HepG2 (cell line): Measurements from ENCODE around the gene TMEM127. TPM values are rescaled to one million over a fixed set of nuclear protein-coding genes. Genes with fewer than 3 reads are reported as not detected.

ENCODE experiments used
- CAMTA2 ChIP-seq: sonication (generic); formaldehyde crosslinking; IDR thresholded peaks from 2 replicates; pipeline ENCODE4 v1.4.0; 2020; ENCODE audit warnings: mild to moderate bottlenecking, missing genetic modification reagents, borderline replicate concordance
- FOXK1 ChIP-seq: sonication (generic); formaldehyde crosslinking; IDR thresholded peaks from 2 replicates; pipeline ENCODE4 v1.4.0; 2020; ENCODE audit warnings: low read depth, missing genetic modification reagents, borderline replicate concordance
- KMT2B ChIP-seq: IDR thresholded peaks from 2 replicates; pipeline ENCODE4 v1.6.1; 2016; ENCODE audit warnings: missing genetic modification reagents, missing compliant biosample characterization
- MIER3 ChIP-seq: IDR thresholded peaks from 2 replicates; pipeline ENCODE4 v1.6.1; 2016; ENCODE audit warnings: missing compliant biosample characterization, borderline replicate concordance
- PCBP1 ChIP-seq: fragments of 200-400 bp; formaldehyde crosslinking; IDR thresholded peaks from 2 replicates; pipeline ENCODE4 v1.6.1; 2017; ENCODE audit warnings: mild to moderate bottlenecking, low read depth, low read length, borderline replicate concordance
- SMARCC2 ChIP-seq: fragments of 450-650 bp; IDR thresholded peaks from 2 replicates; pipeline ENCODE4 v1.6.1; 2017; ENCODE audit warnings: antibody characterized with exemption, mild to moderate bottlenecking
- TEAD3 ChIP-seq: optimal IDR thresholded peaks from 2 replicates; pipeline ENCODE3; 2016; ENCODE audit warnings: borderline replicate concordance
- ZFYVE20 ChIP-seq: sonication (generic); formaldehyde crosslinking; IDR thresholded peaks from 2 replicates; pipeline ENCODE4 v1.8.0; 2023; ENCODE audit warnings: low read depth, mild to moderate bottlenecking, moderate library complexity, missing genetic modification reagents, borderline replicate concordance
- ZNF672 ChIP-seq: sonication (generic); formaldehyde crosslinking; IDR thresholded peaks from 2 replicates; pipeline ENCODE4 v1.8.1; 2022; ENCODE audit warnings: missing genetic modification reagents
- polyA plus RNA-seq, 8 experiments: library from polyadenylated mRNA; depleted of rRNA in 3 of 8; stranded (reverse) in 7 of 8; unstranded in 1 of 8; fragments of >200 nt; fragmentation: Illumina TruSeq in 4 of 8; extraction: Trizol in 4 of 8; gene quantifications; 2 replicates each; pipeline versions ENCODE4 v1.2.1 to v1.2.3, GENCODE V29; 2011 to 2016; ENCODE audit warnings: low read depth in 4 of 8, missing spikeins in 1 of 8, mixed read lengths in 1 of 8; ENCODE audit not compliant: insufficient read depth in 1 of 8
- total RNA-seq, 5 experiments: library from RNA; depleted of rRNA; stranded (reverse); fragments of >200 nt; fragmentation: Illumina TruSeq; extraction: Trizol; gene quantifications; 2 replicates each; pipeline ENCODE4 v1.2.3, GENCODE V29; 2016; ENCODE audit warnings: low read depth in 1 of 5
- TF ChIP-seq, protein P1 (sequence below): IDR thresholded peaks from 2 replicates; pipeline ENCODE4 v1.6.1; 2016; ENCODE audit warnings: mild to moderate bottlenecking, missing biosample characterization, missing genetic modification reagents
- TF ChIP-seq, protein P2 (sequence below): IDR thresholded peaks from 2 replicates; pipeline ENCODE4 v1.6.1; 2016; ENCODE audit warnings: missing biosample characterization, missing genetic modification reagents, low read depth
- TF ChIP-seq, protein P3 (sequence below): sonication (generic); formaldehyde crosslinking; IDR thresholded peaks from 2 replicates; pipeline ENCODE4 v1.4.0; 2020; ENCODE audit warnings: missing genetic modification reagents, borderline replicate concordance
- TF ChIP-seq, protein P4 (sequence below): sonication (generic); formaldehyde crosslinking; IDR thresholded peaks from 2 replicates; pipeline ENCODE4 v1.4.0; 2020; ENCODE audit warnings: missing genetic modification reagents
- TF ChIP-seq, protein P5 (sequence below): sonication (generic); formaldehyde crosslinking; IDR thresholded peaks from 2 replicates; pipeline ENCODE4 v1.8.1; 2023; ENCODE audit warnings: mild to moderate bottlenecking, missing genetic modification reagents
- TF ChIP-seq, protein P6 (sequence below): sonication (generic); formaldehyde crosslinking; IDR thresholded peaks from 2 replicates; pipeline ENCODE4 v1.4.0; 2020; ENCODE audit warnings: mild to moderate bottlenecking, missing genetic modification reagents
- TF ChIP-seq, protein P7 (sequence below): sonication (generic); formaldehyde crosslinking; IDR thresholded peaks from 2 replicates; pipeline ENCODE4 v1.4.0; 2020; ENCODE audit warnings: missing genetic modification reagents, borderline replicate concordance

Gene TMEM127
- total and polyA plus RNA-seq, 2 of the 13 experiments (the other 11 are each of a cell fraction or from before 2014, with no cell fraction given) = 21.5 to 33.9 TPM

DNA sequence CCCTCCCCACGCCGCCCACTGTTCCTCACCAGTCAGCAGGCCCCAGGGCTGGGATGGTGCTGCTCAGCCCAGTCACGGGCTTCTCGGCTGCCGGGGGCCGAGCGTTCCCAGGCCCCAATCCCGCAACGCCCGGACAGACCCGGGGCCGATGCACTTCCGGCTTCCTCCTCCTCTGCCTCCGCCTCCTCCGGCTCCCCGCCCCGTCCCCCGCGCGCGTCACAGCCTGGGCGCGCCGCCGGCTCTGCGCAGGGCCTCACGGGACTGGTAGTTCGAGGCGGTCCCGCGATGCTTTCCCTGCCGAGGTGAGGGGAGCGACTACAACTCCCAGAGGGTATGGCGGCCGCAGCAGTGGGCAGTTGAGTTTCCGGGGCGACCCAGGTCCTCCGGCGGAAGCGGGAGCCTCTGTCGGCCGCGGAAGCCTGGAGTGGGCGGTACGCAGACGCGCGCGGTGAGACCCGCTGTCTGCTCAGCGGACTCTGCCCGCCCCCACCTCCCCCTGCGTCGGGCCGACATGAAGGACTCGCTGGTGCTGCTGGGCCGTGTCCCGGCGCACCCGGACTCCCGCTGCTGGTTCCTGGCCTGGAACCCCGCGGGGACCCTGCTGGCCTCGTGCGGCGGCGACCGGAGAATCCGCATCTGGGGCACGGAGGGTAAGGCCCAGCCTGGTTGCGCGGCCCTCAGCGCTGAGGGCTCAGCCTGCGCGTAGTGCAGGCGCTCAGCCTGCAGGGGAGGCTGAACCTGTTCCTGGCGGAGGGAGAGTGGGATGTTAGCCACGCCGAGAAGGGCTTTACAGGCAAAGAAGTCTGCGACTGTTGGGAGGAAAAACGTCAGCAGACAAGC is at the start of gene TMEM127, which contains the start of gene CIAO1 (continued):
- TF ChIP-seq, protein P1, sequence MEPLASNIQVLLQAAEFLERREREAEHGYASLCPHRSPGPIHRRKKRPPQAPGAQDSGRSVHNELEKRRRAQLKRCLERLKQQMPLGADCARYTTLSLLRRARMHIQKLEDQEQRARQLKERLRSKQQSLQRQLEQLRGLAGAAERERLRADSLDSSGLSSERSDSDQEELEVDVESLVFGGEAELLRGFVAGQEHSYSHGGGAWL (CRISPR knock-in tag) = peak; percentile 90
- TF ChIP-seq, protein P2, sequence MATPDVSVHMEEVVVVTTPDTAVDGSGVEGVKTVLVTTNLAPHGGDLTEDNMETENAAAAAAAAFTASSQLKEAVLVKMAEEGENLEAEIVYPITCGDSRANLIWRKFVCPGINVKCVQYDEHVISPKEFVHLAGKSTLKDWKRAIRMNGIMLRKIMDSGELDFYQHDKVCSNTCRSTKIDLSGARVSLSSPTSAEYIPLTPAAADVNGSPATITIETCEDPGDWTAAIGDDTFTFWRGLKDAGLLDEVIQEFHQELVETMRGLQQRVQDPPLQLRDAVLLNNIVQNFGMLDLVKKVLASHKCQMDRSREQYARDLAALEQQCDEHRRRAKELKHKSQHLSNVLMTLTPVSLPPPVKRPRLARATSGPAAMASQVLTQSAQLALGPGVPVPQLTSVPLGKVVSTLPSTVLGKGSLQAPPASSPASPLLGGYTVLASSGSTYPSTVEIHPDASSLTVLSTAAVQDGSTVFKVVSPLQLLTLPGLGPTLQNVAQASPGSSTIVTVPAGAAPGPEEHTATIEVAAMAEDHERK (CRISPR knock-in tag) = peak; percentile 79
- peak; percentile 73 for TF ChIP-seq TEAD3 (CRISPR knock-in tag)
- no peak; the same call in none of the 2 replicates for TF ChIP-seq CAMTA2
- TF ChIP-seq SMARCC2 = no peak
- peak; percentile 96 for TF ChIP-seq KMT2B (CRISPR knock-in tag)
- TF ChIP-seq, protein P3, sequence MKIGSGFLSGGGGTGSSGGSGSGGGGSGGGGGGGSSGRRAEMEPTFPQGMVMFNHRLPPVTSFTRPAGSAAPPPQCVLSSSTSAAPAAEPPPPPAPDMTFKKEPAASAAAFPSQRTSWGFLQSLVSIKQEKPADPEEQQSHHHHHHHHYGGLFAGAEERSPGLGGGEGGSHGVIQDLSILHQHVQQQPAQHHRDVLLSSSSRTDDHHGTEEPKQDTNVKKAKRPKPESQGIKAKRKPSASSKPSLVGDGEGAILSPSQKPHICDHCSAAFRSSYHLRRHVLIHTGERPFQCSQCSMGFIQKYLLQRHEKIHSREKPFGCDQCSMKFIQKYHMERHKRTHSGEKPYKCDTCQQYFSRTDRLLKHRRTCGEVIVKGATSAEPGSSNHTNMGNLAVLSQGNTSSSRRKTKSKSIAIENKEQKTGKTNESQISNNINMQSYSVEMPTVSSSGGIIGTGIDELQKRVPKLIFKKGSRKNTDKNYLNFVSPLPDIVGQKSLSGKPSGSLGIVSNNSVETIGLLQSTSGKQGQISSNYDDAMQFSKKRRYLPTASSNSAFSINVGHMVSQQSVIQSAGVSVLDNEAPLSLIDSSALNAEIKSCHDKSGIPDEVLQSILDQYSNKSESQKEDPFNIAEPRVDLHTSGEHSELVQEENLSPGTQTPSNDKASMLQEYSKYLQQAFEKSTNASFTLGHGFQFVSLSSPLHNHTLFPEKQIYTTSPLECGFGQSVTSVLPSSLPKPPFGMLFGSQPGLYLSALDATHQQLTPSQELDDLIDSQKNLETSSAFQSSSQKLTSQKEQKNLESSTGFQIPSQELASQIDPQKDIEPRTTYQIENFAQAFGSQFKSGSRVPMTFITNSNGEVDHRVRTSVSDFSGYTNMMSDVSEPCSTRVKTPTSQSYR (CRISPR knock-in tag) = 0 out of 2 replicates have a peak, but pooled peaks have one; percentile 50
- TF ChIP-seq FOXK1 = peak; percentile 92
- TF ChIP-seq MIER3 = peak; percentile 98
- TF ChIP-seq ZNF672 (CRISPR knock-in tag) = no peak
- TF ChIP-seq, protein P4, sequence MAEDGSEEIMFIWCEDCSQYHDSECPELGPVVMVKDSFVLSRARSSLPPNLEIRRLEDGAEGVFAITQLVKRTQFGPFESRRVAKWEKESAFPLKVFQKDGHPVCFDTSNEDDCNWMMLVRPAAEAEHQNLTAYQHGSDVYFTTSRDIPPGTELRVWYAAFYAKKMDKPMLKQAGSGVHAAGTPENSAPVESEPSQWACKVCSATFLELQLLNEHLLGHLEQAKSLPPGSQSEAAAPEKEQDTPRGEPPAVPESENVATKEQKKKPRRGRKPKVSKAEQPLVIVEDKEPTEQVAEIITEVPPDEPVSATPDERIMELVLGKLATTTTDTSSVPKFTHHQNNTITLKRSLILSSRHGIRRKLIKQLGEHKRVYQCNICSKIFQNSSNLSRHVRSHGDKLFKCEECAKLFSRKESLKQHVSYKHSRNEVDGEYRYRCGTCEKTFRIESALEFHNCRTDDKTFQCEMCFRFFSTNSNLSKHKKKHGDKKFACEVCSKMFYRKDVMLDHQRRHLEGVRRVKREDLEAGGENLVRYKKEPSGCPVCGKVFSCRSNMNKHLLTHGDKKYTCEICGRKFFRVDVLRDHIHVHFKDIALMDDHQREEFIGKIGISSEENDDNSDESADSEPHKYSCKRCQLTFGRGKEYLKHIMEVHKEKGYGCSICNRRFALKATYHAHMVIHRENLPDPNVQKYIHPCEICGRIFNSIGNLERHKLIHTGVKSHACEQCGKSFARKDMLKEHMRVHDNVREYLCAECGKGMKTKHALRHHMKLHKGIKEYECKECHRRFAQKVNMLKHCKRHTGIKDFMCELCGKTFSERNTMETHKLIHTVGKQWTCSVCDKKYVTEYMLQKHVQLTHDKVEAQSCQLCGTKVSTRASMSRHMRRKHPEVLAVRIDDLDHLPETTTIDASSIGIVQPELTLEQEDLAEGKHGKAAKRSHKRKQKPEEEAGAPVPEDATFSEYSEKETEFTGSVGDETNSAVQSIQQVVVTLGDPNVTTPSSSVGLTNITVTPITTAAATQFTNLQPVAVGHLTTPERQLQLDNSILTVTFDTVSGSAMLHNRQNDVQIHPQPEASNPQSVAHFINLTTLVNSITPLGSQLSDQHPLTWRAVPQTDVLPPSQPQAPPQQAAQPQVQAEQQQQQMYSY (CRISPR knock-in tag) = peak; percentile 89
- TF ChIP-seq, protein P5, sequence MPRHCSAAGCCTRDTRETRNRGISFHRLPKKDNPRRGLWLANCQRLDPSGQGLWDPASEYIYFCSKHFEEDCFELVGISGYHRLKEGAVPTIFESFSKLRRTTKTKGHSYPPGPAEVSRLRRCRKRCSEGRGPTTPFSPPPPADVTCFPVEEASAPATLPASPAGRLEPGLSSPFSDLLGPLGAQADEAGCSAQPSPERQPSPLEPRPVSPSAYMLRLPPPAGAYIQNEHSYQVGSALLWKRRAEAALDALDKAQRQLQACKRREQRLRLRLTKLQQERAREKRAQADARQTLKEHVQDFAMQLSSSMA (CRISPR knock-in tag) = peak; percentile 89; the same call in 1 of the 2 replicates
- TF ChIP-seq, protein P6, sequence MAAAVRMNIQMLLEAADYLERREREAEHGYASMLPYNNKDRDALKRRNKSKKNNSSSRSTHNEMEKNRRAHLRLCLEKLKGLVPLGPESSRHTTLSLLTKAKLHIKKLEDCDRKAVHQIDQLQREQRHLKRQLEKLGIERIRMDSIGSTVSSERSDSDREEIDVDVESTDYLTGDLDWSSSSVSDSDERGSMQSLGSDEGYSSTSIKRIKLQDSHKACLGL = peak; percentile 94
- TF ChIP-seq, protein P7, sequence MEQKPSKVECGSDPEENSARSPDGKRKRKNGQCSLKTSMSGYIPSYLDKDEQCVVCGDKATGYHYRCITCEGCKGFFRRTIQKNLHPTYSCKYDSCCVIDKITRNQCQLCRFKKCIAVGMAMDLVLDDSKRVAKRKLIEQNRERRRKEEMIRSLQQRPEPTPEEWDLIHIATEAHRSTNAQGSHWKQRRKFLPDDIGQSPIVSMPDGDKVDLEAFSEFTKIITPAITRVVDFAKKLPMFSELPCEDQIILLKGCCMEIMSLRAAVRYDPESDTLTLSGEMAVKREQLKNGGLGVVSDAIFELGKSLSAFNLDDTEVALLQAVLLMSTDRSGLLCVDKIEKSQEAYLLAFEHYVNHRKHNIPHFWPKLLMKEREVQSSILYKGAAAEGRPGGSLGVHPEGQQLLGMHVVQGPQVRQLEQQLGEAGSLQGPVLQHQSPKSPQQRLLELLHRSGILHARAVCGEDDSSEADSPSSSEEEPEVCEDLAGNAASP (CRISPR knock-in tag) = peak; percentile 51; the same call in 1 of the 2 replicates
- TF ChIP-seq PCBP1 = 0 out of 2 replicates have a peak, but pooled peaks have one; percentile 37
- peak; percentile 87; the same call in 1 of the 2 replicates for TF ChIP-seq ZFYVE20 (CRISPR knock-in tag)
